Activated naive CD8-positive, alpha-beta T cell treated with anti-CD3 and anti-CD28 coated beads, Interleukin-2, amount 50 U/mL, for 24 hours (primary cell): Measurements from ENCODE around the gene RGS16.

Experiments used
- ATAC-seq: fragments of 150-1000 bp; cut with Tn5 transposase; one replicate; pipeline ENCODE4 v1.10.0; 2021
- DNase-seq: peaks from one replicate; pipeline ENCODE4 v3.0.0; 2021
- H3K27ac Mint-ChIP-seq: one replicate; pipeline ENCODE4 v1.8.0; 2021; ENCODE audit warnings: mild to moderate bottlenecking, mixed read lengths
- H3K27me3 Mint-ChIP-seq: one replicate; pipeline ENCODE4 v1.8.0; 2021; ENCODE audit warnings: mixed read lengths
- H3K36me3 Mint-ChIP-seq: one replicate; pipeline ENCODE4 v1.8.0; 2021; ENCODE audit warnings: low read depth, mixed read lengths
- H3K4me1 Mint-ChIP-seq: one replicate; pipeline ENCODE4 v1.8.0; 2021; ENCODE audit warnings: mixed read lengths
- H3K4me3 Mint-ChIP-seq: one replicate; pipeline ENCODE4 v1.8.0; 2021; ENCODE audit warnings: mild to moderate bottlenecking, moderate library complexity, mixed read lengths
- H3K9me3 Mint-ChIP-seq: one replicate; pipeline ENCODE4 v1.8.0; 2021; ENCODE audit warnings: mixed read lengths

The RGS16 gene, protein sequence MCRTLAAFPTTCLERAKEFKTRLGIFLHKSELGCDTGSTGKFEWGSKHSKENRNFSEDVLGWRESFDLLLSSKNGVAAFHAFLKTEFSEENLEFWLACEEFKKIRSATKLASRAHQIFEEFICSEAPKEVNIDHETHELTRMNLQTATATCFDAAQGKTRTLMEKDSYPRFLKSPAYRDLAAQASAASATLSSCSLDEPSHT

DNA sequence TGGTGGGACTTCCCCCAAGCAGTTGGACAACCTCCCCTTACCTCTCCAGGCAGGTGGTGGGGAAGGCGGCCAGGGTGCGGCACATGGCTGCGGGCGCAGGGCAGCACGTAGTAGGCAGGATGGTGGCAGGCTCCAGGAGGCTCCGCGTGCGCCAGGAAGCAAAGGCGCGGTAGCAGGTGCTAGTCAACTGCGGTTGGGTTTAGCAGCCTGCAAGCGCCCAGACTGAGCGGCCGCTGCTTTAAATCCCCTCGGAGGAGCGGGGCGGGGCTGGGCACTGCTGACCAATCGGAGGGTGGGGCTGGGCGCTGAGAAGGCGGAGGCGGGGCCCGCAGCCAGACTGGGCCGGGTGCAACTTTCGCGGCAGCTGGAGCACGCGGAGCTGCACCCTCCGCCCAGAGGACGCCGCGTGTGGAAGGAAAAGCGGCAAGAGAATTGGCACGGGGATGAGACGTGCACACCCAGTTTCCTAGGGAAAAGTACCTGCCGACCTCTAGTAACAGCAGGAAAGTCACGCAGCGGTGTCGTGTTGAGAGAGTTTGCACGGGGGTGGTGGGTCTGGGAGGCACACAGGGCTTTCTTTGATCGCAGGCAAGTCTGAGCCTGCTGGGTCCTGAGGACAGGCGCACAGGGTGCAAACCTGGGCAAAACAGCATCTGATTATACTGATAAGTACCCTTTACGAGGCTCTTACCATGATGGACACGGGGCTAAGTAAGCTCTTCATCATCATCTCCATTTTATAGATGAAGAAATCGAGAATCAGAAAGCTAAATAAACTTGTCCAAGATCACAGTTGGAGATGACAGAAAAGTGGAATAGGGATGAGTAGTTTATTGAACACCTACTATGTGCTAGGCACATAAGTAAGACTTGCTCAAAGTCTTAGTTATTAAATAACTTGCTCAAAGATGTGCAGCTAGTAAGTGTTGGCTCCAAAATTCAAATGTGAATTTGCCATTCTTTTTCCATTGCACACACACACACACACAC, at the start of gene RGS16:
RGS16 (minus strand) TSS at position 215 of the 990 bp plus-strand sequence; CDS start at position 85, 130 bp downstream.
- Mint-ChIP-seq H3K36me3 (no peaks in the 10 kb centered on the region), H3K4me3 (no peak within 1 kb of the TSS), H3K4me1 (peaks cover 57% of the 10 kb centered on the region), H3K27me3 (peaks cover 39% of the 10 kb centered on the region), H3K27ac (peak within 1 kb of the TSS; percentile 95), H3K9me3 (no peaks in the 10 kb centered on the region)
- DNase-seq, result peak; percentile 98
- ATAC-seq, result peak; percentile 87

DNA sequence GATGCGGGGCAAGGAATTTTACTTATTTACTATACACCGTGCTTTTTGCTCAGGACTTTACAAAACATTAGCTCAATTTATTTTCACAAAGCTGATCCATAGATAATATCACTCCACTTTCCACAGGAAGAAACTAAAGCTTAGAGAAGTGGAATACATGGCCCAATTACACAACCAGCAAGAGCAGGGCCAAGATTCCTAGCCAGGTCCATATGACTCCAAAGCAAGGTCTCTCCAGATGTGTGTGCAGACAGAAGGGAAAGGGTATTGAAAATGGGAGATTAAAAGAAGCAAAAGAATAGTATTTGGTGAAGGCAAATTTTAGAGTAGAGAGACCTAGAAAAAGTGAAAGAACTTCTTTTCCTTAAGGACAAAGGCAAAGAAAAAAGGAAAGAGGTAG, 49.8 kb upstream of the RGS16 start:
- peaks cover 15% of the 10 kb centered on the region for H3K27me3 Mint-ChIP-seq
- ATAC-seq (no peak), DNase-seq (no peak)
- no peak overlapping the region for H3K27ac Mint-ChIP-seq
- no peaks in the 10 kb centered on the region for H3K9me3 Mint-ChIP-seq
- peaks cover 6% of the 10 kb centered on the region for H3K4me1 Mint-ChIP-seq
- H3K4me3 Mint-ChIP-seq, result no peak overlapping the region
- no peaks in the 10 kb centered on the region for H3K36me3 Mint-ChIP-seq

- Mint-ChIP-seq H3K4me3 (no peak overlapping the region), H3K9me3 (no peaks in the 10 kb centered on the region), H3K4me1 (peaks cover 6% of the 10 kb centered on the region), H3K27ac (no peak overlapping the region), H3K36me3 (no peaks in the 10 kb centered on the region), H3K27me3 (peaks cover 5% of the 10 kb centered on the region)
- ATAC-seq, result no peak
- no peak for DNase-seq
Observed at GRCh38 chr1:182652933-182653332, 48.7 kb upstream of the RGS16 start.

DNA sequence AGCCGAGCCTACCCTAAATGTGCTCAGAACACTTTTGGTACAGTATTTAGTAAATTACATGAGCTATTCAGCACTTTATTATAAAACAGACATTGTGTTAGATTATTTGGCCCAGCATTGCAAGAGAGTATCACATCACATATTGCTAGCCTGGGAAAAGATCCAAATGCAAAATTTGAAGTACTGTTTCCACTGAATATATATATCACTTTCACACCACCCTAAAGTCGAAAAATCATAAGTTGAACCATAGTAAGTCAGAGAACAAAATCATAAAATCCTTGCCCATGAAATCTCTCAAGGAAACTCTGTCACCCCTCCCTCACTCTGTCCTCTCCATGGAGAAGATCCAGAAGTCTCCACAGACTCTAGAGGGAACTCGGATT, 47.1 kb upstream of the RGS16 start:
- Mint-ChIP-seq H3K9me3 (no peaks in the 10 kb centered on the region), H3K4me1 (peaks cover 6% of the 10 kb centered on the region), H3K27ac (no peak overlapping the region), H3K36me3 (no peaks in the 10 kb centered on the region), H3K4me3 (no peak overlapping the region), H3K27me3 (no peaks in the 10 kb centered on the region)
- ATAC-seq (no peak), DNase-seq (no peak)

- H3K9me3 Mint-ChIP-seq, result no peaks in the 10 kb centered on the region
- no peaks in the 10 kb centered on the region for H3K36me3 Mint-ChIP-seq
- no peak overlapping the region for H3K4me3 Mint-ChIP-seq
- peaks cover 6% of the 10 kb centered on the region for H3K4me1 Mint-ChIP-seq
- DNase-seq (no peak), ATAC-seq (no peak)
- H3K27ac Mint-ChIP-seq, result no peak overlapping the region
- H3K27me3 Mint-ChIP-seq, result no peaks in the 10 kb centered on the region
Observed at GRCh38 chr1:182650678-182651338, 46.6 kb upstream of the RGS16 start.

GRCh38 chr1:182649041-182649440, 44.9 kb upstream of the RGS16 start:
- Mint-ChIP-seq H3K4me1 (peaks cover 6% of the 10 kb centered on the region), H3K27me3 (no peaks in the 10 kb centered on the region), H3K27ac (no peak overlapping the region), H3K36me3 (no peaks in the 10 kb centered on the region), H3K4me3 (no peak overlapping the region), H3K9me3 (no peaks in the 10 kb centered on the region)
- DNase-seq (no peak), ATAC-seq (no peak)

DNA sequence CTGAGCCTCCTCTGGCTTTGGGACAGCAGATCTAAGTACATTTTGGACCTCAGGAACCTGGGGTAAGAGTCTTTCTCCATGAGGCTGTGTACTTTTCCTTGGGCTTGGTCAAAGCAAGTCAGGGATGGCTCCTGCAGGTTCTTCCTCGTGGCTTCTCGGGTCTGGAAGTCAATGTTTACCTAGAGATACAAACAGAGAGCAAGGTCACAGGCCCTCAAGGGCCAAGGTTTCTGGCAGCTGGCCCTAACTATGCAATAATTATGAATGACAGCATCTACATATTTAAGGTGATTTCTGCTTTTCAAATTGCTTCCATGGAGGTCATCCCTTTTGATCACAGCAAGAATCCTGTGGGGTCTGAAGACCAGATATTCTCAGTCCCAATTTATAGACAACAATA, 42.5 kb upstream of the RGS16 start:
- Mint-ChIP-seq H3K4me1 (peaks cover 6% of the 10 kb centered on the region), H3K27me3 (no peaks in the 10 kb centered on the region), H3K27ac (no peak overlapping the region), H3K36me3 (no peaks in the 10 kb centered on the region), H3K4me3 (no peak overlapping the region), H3K9me3 (no peaks in the 10 kb centered on the region)
- ATAC-seq (no peak), DNase-seq (no peak)

GRCh38 chr1:182644886-182645285, 40.7 kb upstream of the RGS16 start:
- DNase-seq (no peak), ATAC-seq (no peak)
- no peaks in the 10 kb centered on the region for H3K9me3 Mint-ChIP-seq
- H3K27ac Mint-ChIP-seq, result no peak overlapping the region
- no peak overlapping the region for H3K4me3 Mint-ChIP-seq
- no peaks in the 10 kb centered on the region for H3K4me1 Mint-ChIP-seq
- H3K27me3 Mint-ChIP-seq, result no peaks in the 10 kb centered on the region
- no peaks in the 10 kb centered on the region for H3K36me3 Mint-ChIP-seq

- DNase-seq (no peak), ATAC-seq (no peak)
- H3K4me1 Mint-ChIP-seq, result no peaks in the 10 kb centered on the region
- no peaks in the 10 kb centered on the region for H3K27me3 Mint-ChIP-seq
- H3K27ac Mint-ChIP-seq, result no peak overlapping the region
- no peaks in the 10 kb centered on the region for H3K9me3 Mint-ChIP-seq
- H3K4me3 Mint-ChIP-seq, result no peak overlapping the region
- H3K36me3 Mint-ChIP-seq, result no peaks in the 10 kb centered on the region
Observed at GRCh38 chr1:182643699-182644098, 39.5 kb upstream of the RGS16 start.

GRCh38 chr1:182642461-182642860, 38.3 kb upstream of the RGS16 start:
- no peak overlapping the region for H3K4me3 Mint-ChIP-seq
- no peaks in the 10 kb centered on the region for H3K36me3 Mint-ChIP-seq
- no peaks in the 10 kb centered on the region for H3K9me3 Mint-ChIP-seq
- no peaks in the 10 kb centered on the region for H3K4me1 Mint-ChIP-seq
- H3K27me3 Mint-ChIP-seq, result peaks cover 3% of the 10 kb centered on the region
- no peak for DNase-seq
- no peak for ATAC-seq
- H3K27ac Mint-ChIP-seq, result no peak overlapping the region

DNA sequence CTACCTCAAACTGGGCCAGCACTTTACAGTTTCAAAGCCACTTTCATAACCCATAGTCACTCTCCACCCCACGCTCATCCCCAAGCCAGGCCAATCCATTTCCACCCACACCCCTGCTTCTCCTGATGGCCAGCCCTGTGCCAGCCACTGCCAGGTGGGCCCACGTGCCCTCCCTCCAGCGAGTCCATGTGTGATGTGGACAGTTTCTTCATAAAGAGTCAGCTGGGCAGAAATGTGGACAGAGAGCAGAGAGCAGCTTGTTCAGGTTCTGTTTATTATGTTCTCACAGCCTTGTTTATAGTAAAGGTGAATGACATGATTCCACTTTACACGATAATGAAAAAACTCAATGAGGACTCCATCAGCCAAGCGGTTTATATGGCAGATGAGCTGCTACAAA, 37.4 kb upstream of the RGS16 start:
- H3K36me3 Mint-ChIP-seq, result no peaks in the 10 kb centered on the region
- no peak for DNase-seq
- no peak for ATAC-seq
- no peaks in the 10 kb centered on the region for H3K9me3 Mint-ChIP-seq
- no peaks in the 10 kb centered on the region for H3K4me1 Mint-ChIP-seq
- H3K27me3 Mint-ChIP-seq, result peaks cover 6% of the 10 kb centered on the region
- no peak overlapping the region for H3K4me3 Mint-ChIP-seq
- H3K27ac Mint-ChIP-seq, result no peak overlapping the region

- no peaks in the 10 kb centered on the region for H3K4me1 Mint-ChIP-seq
- DNase-seq (no peak), ATAC-seq (no peak)
- no peaks in the 10 kb centered on the region for H3K9me3 Mint-ChIP-seq
- no peak overlapping the region for H3K27ac Mint-ChIP-seq
- no peaks in the 10 kb centered on the region for H3K36me3 Mint-ChIP-seq
- H3K4me3 Mint-ChIP-seq, result no peak overlapping the region
- peaks cover 8% of the 10 kb centered on the region for H3K27me3 Mint-ChIP-seq
Observed at GRCh38 chr1:182639330-182639729, 35.1 kb upstream of the RGS16 start.

- peaks cover 15% of the 10 kb centered on the region for H3K27me3 Mint-ChIP-seq
- no peak overlapping the region for H3K27ac Mint-ChIP-seq
- ATAC-seq, result no peak
- no peaks in the 10 kb centered on the region for H3K36me3 Mint-ChIP-seq
- H3K4me3 Mint-ChIP-seq, result no peak overlapping the region
- H3K9me3 Mint-ChIP-seq, result no peaks in the 10 kb centered on the region
- no peak for DNase-seq
- H3K4me1 Mint-ChIP-seq, result peaks cover 5% of the 10 kb centered on the region
Observed at GRCh38 chr1:182637769-182638168, 33.6 kb upstream of the RGS16 start.

GRCh38 chr1:182635871-182636270, 31.7 kb upstream of the RGS16 start:
- no peaks in the 10 kb centered on the region for H3K36me3 Mint-ChIP-seq
- H3K27ac Mint-ChIP-seq, result no peak overlapping the region
- no peaks in the 10 kb centered on the region for H3K9me3 Mint-ChIP-seq
- DNase-seq (no peak), ATAC-seq (no peak)
- H3K27me3 Mint-ChIP-seq, result peaks cover 32% of the 10 kb centered on the region
- H3K4me1 Mint-ChIP-seq, result peaks cover 18% of the 10 kb centered on the region
- no peak overlapping the region for H3K4me3 Mint-ChIP-seq
